Heart left ventricle (tissue), 16 donors: ENCODE data around the gene EIF1. TPM values are rescaled to one million over a fixed set of nuclear protein-coding genes. Genes with fewer than 3 reads are reported as not detected.

Experiments
- ATAC-seq, 4 donors: fragments of 200-7000 bp; cut with Tn5 transposase; one replicate each; pipeline ENCODE4 v1.9.1; 2020 to 2022; ENCODE audit warnings: moderate library complexity in 4 of 4, mild to moderate bottlenecking in 3 of 4, moderate number of reproducible peaks in 1 of 4
- DNase-seq, 5 donors: peaks; one replicate each; pipeline ENCODE4 v3.0.0-alpha.2; 2020
- H3K27ac ChIP-seq, 12 donors: fragments of 200-600 bp; sonication (generic) in 4 of 12; one replicate each; pipeline versions ENCODE4 v1.5.0 to v1.8.0; 2016 to 2022; ENCODE audit warnings: mild to moderate bottlenecking in 2 of 12
- H3K27me3 ChIP-seq, 9 donors: fragments of 200-600 bp; sonication (generic) in 2 of 9; one replicate each; pipeline versions ENCODE4 v1.5.1 to v1.8.0; 2016 to 2022; ENCODE audit warnings: mild to moderate bottlenecking in 3 of 9
- H3K36me3 ChIP-seq, 9 donors: fragments of 200-600 bp; sonication (generic) in 2 of 9; one replicate each; pipeline versions ENCODE4 v1.5.0 to v1.8.0; 2018 to 2022; ENCODE audit warnings: mild to moderate bottlenecking in 2 of 9
- H3K4me1 ChIP-seq, 12 donors: fragments of 200-600 bp; sonication (generic) in 4 of 12; one replicate each; pipeline versions ENCODE4 v1.5.0 to v1.8.0; 2016 to 2022; ENCODE audit warnings: mild to moderate bottlenecking in 3 of 12
- H3K4me3 ChIP-seq, 12 donors: fragments of 200-600 bp; sonication (generic) in 4 of 12; one replicate each; pipeline versions ENCODE4 v1.5.0 to v1.8.0; 2017 to 2022; ENCODE audit warnings: mild to moderate bottlenecking in 9 of 12, moderate library complexity in 4 of 12
- H3K9me3 ChIP-seq, 12 donors: fragments of 200-600 bp; sonication (generic) in 4 of 12; one replicate each; pipeline versions ENCODE4 v1.5.0 to v1.8.0; 2016 to 2022; ENCODE audit warnings: mild to moderate bottlenecking in 1 of 12
- CTCF ChIP-seq, 12 donors: fragments of 200-600 bp; sonication (generic) in 4 of 12; IDR thresholded peaks; one replicate each; pipeline versions ENCODE4 v1.5.0 to v1.8.0; 2018 to 2022; ENCODE audit warnings: antibody characterized with exemption in 12 of 12, mild to moderate bottlenecking in 5 of 12
- POLR2A ChIP-seq, 2 donors: fragments of 450-650 bp; IDR thresholded peaks; one replicate each; pipeline ENCODE4 v1.6.1; 2017; ENCODE audit warnings: antibody characterized with exemption in 2 of 2, mild to moderate bottlenecking in 2 of 2, moderate library complexity in 2 of 2
- WGBS, 4 donors: extraction: QIAGEN DNeasy Blood & Tissue Kit in 2 of 4; methylation state at CpG; one replicate each; pipeline versions ENCODE4 v1.1.5 to v1.1.7; 2013 to 2018; 5-methylcytosine and 5-hydroxymethylcytosine counted together
- intact Hi-C, 10 donors: fragments of 100-400 bp; cut with DNase I; formaldehyde crosslinking; loops; one replicate each; pipeline versions ENCODE4 v1.11.1 to v1.14.2; 2022
- polyA plus RNA-seq, 2 donors: library from polyadenylated mRNA; stranded (reverse); fragments of 200-250 nt; gene quantifications; one replicate each; pipeline ENCODE4 v1.2.3, GENCODE V29; 2013
- total RNA-seq, 9 donors: library from RNA; depleted of rRNA in 2 of 9; stranded (reverse); fragments of >200 nt in 2 of 9; fragmentation: NEBNext Ultra II Directional in 3 of 9; extraction: Animal tissue kit (Norgen Biotek cat#: 25700) in 3 of 9; gene quantifications; one replicate each; pipeline versions ENCODE4 v1.1.0 to v1.2.4, GENCODE V29; 2016 to 2023
- donor health status: ischemic (EF 13 %, LVEDD 7.1; RV severe dilation, severe dysfunction).
- donor health status: healthy with polysubstance abuse.
- donor health status: DM: no; HTN: yes; CAD: no.
- donor health status: DM: no; HTN: no; CAD: no.
- donor health status: ischemic (EF 25% LVEDD 6.9; RV normal size, moderate dysfunction).
- donor health status: ischemic (EF 25% LVEDD 5.7; RV mildly dilated, moderate dysfunction).
- donor health status: healthy.
- donor health status: DM: yes; HTN: yes; CAD: no.
- donor health status: ischemic (EF 35%, LVEDD 5.7; RV mildly dilated, moderate dysfunction).
- donor health status: nonischemic (EF 11% LVEDD 7.7; RV severe dilation, severe dysfunction).
- donor health status: DM: yes; HTN: yes; CAD: no.
- donor health status: PGD.
- donor health status: ischemic (EF 29% LVEDD 5.4; RV normal size, mild dysfunction).
- donor health status: nonischemic (EF 23%, LVEDD 6.1; RV moderate dilation, normal function).

EIF1 gene
- total and polyA plus RNA-seq, 11 donors = 402 to 1,338 (median 1,111) TPM

- DNase-seq = no peak
- intact Hi-C loops = no loop called here
- no peaks in the 10 kb centered on the region for H3K9me3 ChIP-seq
- H3K27me3 ChIP-seq = peaks cover 0 to 6% (median 0%) of the 10 kb centered on the region in 9 donors
- no peak overlapping the region for H3K27ac ChIP-seq
- H3K36me3 ChIP-seq = no peaks in the 10 kb centered on the region
- ATAC-seq = no peak
- no peak for TF ChIP-seq CTCF (IDR thresholded peaks at IDR 0.05)
- no peak for TF ChIP-seq POLR2A (IDR thresholded peaks at IDR 0.05)
- H3K4me3 ChIP-seq = no peak overlapping the region
- WGBS, 4 donors = 77 to 80% (median 78%) methylated on average over 10 of the region's 10 CpGs
- no peaks in the 10 kb centered on the region for H3K4me1 ChIP-seq
Observed at GRCh38 chr17:41707803-41708669, 19.4 kb downstream of the EIF1 start.

GRCh38 chr17:41710472-41711090 lies 21.9 kb downstream of the EIF1 start:
- Histone ChIP-seq H3K36me3 (no peaks in the 10 kb centered on the region), H3K27ac (no peak overlapping the region), H3K9me3 (no peaks in the 10 kb centered on the region), H3K27me3 (peaks cover 0 to 6% (median 0%) of the 10 kb centered on the region in 9 donors), H3K4me1 (no peaks in the 10 kb centered on the region), H3K4me3 (no peak overlapping the region)
- ATAC-seq = no peak
- WGBS, 4 donors = 64 to 75% (median 68%) methylated on average over 8 of the region's 8 CpGs
- no peak for TF ChIP-seq POLR2A (IDR thresholded peaks at IDR 0.05)
- no peak for TF ChIP-seq CTCF (IDR thresholded peaks at IDR 0.05)
- intact Hi-C loops = no loop called here
- no peak for DNase-seq

- peaks cover 0 to 6% (median 0%) of the 10 kb centered on the region in 9 donors for H3K27me3 ChIP-seq
- no peaks in the 10 kb centered on the region for H3K4me1 ChIP-seq
- H3K4me3 ChIP-seq = no peak within 1 kb of the TSS
- no peaks in the 10 kb centered on the region for H3K36me3 ChIP-seq
- H3K9me3 ChIP-seq = no peaks in the 10 kb centered on the region
- TF ChIP-seq POLR2A (IDR thresholded peaks at IDR 0.05) (no peak), CTCF (IDR thresholded peaks at IDR 0.05) (no peak)
- DNase-seq (no peak), ATAC-seq (no peak)
- H3K27ac ChIP-seq = no peak within 1 kb of the TSS
- intact Hi-C loops = no loop called here
- 89 to 92% (median 90%) methylated on average over 9 to 12 of the region's 12 CpGs for WGBS, 4 donors
Observed at GRCh38 chr17:41711669-41712400, 23.1 kb downstream of the EIF1 start, which contains the start of gene GAST. Gene GAST, plus strand, starts transcription at chr17:41712331. Its CDS starts 3,106 bp downstream, at chr17:41715437.
